ENCODE results near the gene NF2. TPM values are rescaled to one million over a fixed set of nuclear protein-coding genes. Genes with fewer than 3 reads are reported as not detected.

NF2 gene
- total RNA-seq, 1 experiment from 2014 or later, result 56.9 TPM

GRCh38 chr22:29710193-29710592 lies 106.8 kb downstream of the NF2 start:
- DNase-seq (ENCODE audit: low spot score) (no peak), ATAC-seq (no peak)
- Mint-ChIP-seq H3K27ac (no peak overlapping the region), H3K27me3 (ENCODE audit: low read depth) (peaks cover 8% of the 10 kb centered on the region), H3K9me3 (no peaks in the 10 kb centered on the region), H3K36me3 (no peaks in the 10 kb centered on the region), H3K4me1 (peaks cover 12% of the 10 kb centered on the region), H3K4me3 (no peak overlapping the region)
- CTCF ChIA-PET, result interaction anchor here (2.5 kb wide), 1 partner anchor 21 kb away, joined by 11 read pairs; no protein-coding TSS in a partner anchor
- POLR2A ChIA-PET, result no interaction called here
- no peak for TF ChIP-seq ZNF425 (CRISPR knock-in tag; conservative IDR thresholded peaks at IDR 0.05)
- no peak for TF ChIP-seq MYBL2 (CRISPR knock-in tag; IDR thresholded peaks at IDR 0.05)
- TF ChIP-seq ARID4B (CRISPR knock-in tag; IDR thresholded peaks at IDR 0.05; ENCODE audit: borderline replicate concordance), result no peak
- TF ChIP-seq GRHL2 (CRISPR knock-in tag; IDR thresholded peaks at IDR 0.05; ENCODE audit: insufficient replicate concordance, severe bottlenecking), result no peak
- TF ChIP-seq ELF4 (CRISPR knock-in tag; IDR thresholded peaks at IDR 0.05; ENCODE audit: low read depth), result no peak

DNA sequence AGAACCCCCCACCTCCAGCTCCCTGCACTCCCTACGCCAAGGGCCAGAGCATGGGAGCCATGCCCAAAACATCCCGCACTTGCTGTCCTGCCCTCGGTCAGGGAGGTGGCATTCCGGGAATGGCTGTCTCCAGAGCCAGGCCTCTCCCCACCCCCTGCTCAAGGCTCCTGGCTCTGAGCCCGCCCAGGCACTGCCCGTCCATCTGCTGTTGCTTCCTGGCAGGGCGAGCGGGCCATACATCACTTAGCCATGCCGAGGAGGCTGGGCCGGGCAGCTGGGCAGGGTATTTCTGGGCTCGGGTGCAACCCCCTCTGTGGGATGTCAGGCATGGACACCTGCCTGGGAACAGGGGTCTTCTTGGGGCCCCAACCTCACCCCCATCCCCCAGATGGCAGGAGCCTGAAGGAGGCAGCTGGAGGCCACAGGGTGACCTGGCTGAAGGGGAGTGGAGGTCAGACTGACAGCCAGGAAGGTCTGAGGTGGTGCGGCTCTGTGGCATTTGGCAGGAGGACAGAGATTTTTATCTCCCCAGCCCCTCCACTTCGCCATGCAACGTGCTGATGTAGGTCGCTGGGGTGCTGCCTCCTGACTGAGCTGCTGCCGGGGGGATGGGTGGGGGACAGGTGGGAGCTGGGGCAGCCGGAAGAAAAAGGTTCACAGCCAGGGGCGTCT lies 107.6 kb downstream of the NF2 start:
- no peak overlapping the region for H3K4me3 Mint-ChIP-seq
- ATAC-seq, result no peak
- POLR2A ChIA-PET, result no interaction called here
- peaks cover 7% of the 10 kb centered on the region; the same call in 1 of the 2 replicates for H3K27me3 Mint-ChIP-seq (ENCODE audit: low read depth)
- CTCF ChIA-PET, result no interaction called here
- no peak overlapping the region for H3K27ac Mint-ChIP-seq
- H3K36me3 Mint-ChIP-seq, result no peaks in the 10 kb centered on the region
- DNase-seq (ENCODE audit: low spot score), result no peak
- no peak for TF ChIP-seq RORB (CRISPR knock-in tag; IDR thresholded peaks at IDR 0.05)
- no peak for TF ChIP-seq ZNF396 (CRISPR knock-in tag; IDR thresholded peaks at IDR 0.05; ENCODE audit: borderline replicate concordance)
- no peak for TF ChIP-seq ETV6 (CRISPR knock-in tag; IDR thresholded peaks at IDR 0.05)
- no peaks in the 10 kb centered on the region for H3K9me3 Mint-ChIP-seq
- peaks cover 10% of the 10 kb centered on the region for H3K4me1 Mint-ChIP-seq

- no peak overlapping the region for H3K4me3 Mint-ChIP-seq
- H3K9me3 Mint-ChIP-seq, result no peaks in the 10 kb centered on the region
- no peaks in the 10 kb centered on the region for H3K36me3 Mint-ChIP-seq
- ChIA-PET POLR2A (no interaction called here), CTCF (no interaction called here)
- H3K27me3 Mint-ChIP-seq (ENCODE audit: low read depth), result peaks cover 13% of the 10 kb centered on the region
- DNase-seq (ENCODE audit: low spot score) (no peak), ATAC-seq (no peak)
- H3K4me1 Mint-ChIP-seq, result peaks cover 3% of the 10 kb centered on the region; the same call in 1 of the 2 replicates
- TF ChIP-seq NR3C1 (CRISPR knock-in tag; conservative IDR thresholded peaks at IDR 0.05; ENCODE audit: low read depth) (no peak), ELF4 (CRISPR knock-in tag; IDR thresholded peaks at IDR 0.05; ENCODE audit: low read depth) (no peak), GTF2I (CRISPR knock-in tag; conservative IDR thresholded peaks at IDR 0.05) (0 out of 2 replicates have a peak, but pooled peaks have one; percentile 65)
- TF ChIP-seq, protein P1, sequence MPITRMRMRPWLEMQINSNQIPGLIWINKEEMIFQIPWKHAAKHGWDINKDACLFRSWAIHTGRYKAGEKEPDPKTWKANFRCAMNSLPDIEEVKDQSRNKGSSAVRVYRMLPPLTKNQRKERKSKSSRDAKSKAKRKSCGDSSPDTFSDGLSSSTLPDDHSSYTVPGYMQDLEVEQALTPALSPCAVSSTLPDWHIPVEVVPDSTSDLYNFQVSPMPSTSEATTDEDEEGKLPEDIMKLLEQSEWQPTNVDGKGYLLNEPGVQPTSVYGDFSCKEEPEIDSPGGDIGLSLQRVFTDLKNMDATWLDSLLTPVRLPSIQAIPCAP (CRISPR knock-in tag; IDR thresholded peaks at IDR 0.05), result no peak
- no peak overlapping the region for H3K27ac Mint-ChIP-seq
These were observed 108.7 kb downstream of the NF2 start for GRCh38 chr22:29712119-29712518.

Measured in WTC11 (cell line).